ENCODE data around the gene NINJ2.

DNA sequence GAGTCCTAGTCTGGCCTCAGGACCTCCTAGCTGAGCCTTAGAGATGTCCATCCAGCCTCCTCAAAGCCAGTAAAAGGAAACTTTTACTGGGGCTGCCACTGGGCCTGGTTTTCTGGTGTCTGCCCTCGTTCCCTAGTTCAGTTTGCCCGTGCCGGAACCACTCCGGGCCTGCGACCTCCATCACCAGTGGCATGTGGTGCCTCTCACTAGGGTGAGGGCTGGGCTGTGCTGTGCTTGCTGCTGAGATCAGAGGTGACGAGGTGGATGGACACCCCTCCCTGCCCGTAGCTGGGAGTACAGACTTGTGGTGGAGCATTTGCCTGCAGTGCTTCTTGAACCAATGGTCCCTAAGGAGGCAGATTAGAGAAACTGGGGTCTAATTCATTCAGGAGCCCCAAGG, 127.8 kb downstream of the NINJ2 start:
- TF ChIP-seq EZH2 (IDR thresholded peaks at IDR 0.05; ENCODE audit: borderline replicate concordance, low read length) = no peak
- TF ChIP-seq, protein P1, sequence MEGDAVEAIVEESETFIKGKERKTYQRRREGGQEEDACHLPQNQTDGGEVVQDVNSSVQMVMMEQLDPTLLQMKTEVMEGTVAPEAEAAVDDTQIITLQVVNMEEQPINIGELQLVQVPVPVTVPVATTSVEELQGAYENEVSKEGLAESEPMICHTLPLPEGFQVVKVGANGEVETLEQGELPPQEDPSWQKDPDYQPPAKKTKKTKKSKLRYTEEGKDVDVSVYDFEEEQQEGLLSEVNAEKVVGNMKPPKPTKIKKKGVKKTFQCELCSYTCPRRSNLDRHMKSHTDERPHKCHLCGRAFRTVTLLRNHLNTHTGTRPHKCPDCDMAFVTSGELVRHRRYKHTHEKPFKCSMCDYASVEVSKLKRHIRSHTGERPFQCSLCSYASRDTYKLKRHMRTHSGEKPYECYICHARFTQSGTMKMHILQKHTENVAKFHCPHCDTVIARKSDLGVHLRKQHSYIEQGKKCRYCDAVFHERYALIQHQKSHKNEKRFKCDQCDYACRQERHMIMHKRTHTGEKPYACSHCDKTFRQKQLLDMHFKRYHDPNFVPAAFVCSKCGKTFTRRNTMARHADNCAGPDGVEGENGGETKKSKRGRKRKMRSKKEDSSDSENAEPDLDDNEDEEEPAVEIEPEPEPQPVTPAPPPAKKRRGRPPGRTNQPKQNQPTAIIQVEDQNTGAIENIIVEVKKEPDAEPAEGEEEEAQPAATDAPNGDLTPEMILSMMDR (conservative IDR thresholded peaks at IDR 0.05 in 1 of 2, IDR thresholded peaks at IDR 0.05 in 1 of 2; ENCODE audit: extremely low read depth in 1 of 2, insufficient read depth in 1 of 2, low read depth in 1 of 2, low read length in 2 of 2) = no peak

All from mammary epithelial cell (primary cell).